H1 (cell line): ENCODE results near the gene CCDC192. TPM values are rescaled to one million over a fixed set of nuclear protein-coding genes. Genes with fewer than 3 reads are reported as not detected.

ENCODE experiments used
- CTCF ChIA-PET: fragments of 300-600 bp; sonication (Branson Sonifier 250); formaldehyde crosslinking; loops from one replicate; lab custom pipeline; 2021; ENCODE audit not compliant: partially characterized antibody; lab: Charles Lee
- POLR2A ChIA-PET: fragments of 300-600 bp; sonication (Branson Sonifier 250); formaldehyde crosslinking; loops from one replicate; lab custom pipeline; 2021; ENCODE audit warnings: inconsistent platforms; ENCODE audit not compliant: partially characterized antibody; lab: Charles Lee
- DNase-seq, 2 experiments: peaks; one replicate each; pipeline versions ENCODE4 v3.0.0 to v3.0.0-alpha.2; 2010 to 2022; ENCODE audit warnings: low spot score in 2 of 2, low read depth in 1 of 2, mixed read lengths in 1 of 2
- FAIRE-seq: peaks from 2 replicates; lab custom pipeline; 2011; peaks lifted over from hg19 to GRCh38; lab: Jason Lieb, UNC
- H2AFZ ChIP-seq: 2 replicates; pipeline ENCODE4 v1.8.1; 2012; ENCODE audit warnings: low read length, inconsistent platforms
- H2AK5ac ChIP-seq: 2 replicates; pipeline ENCODE4 v1.6.1; 2013; ENCODE audit warnings: low read depth, low read length
- H2BK120ac ChIP-seq: replicated peaks from 2 replicates; pipeline ENCODE3; 2013; ENCODE audit warnings: low read depth, low read length, inconsistent platforms
- H2BK12ac ChIP-seq: 2 replicates; pipeline ENCODE4 v1.6.1; 2013; ENCODE audit warnings: low read depth, low read length
- H2BK15ac ChIP-seq: 2 replicates; pipeline ENCODE4 v1.6.1; 2013; ENCODE audit warnings: low read length
- H2BK20ac ChIP-seq: 2 replicates; pipeline ENCODE4 v1.6.1; 2013; ENCODE audit warnings: low read length
- H2BK5ac ChIP-seq: 2 replicates; pipeline ENCODE4 v1.6.1; 2013; ENCODE audit warnings: low read depth, low read length
- H3K14ac ChIP-seq: 2 replicates; pipeline ENCODE4 v1.6.1; 2013; ENCODE audit warnings: inconsistent platforms; ENCODE audit not compliant: insufficient read length
- H3K18ac ChIP-seq: 2 replicates; pipeline ENCODE4 v1.6.1; 2013; ENCODE audit warnings: low read length; ENCODE audit errors: extremely low read depth
- H3K23ac ChIP-seq: 2 replicates; pipeline ENCODE4 v1.6.1; 2013; ENCODE audit warnings: inconsistent platforms; ENCODE audit not compliant: insufficient read length
- H3K23me2 ChIP-seq: 2 replicates; pipeline ENCODE4 v1.6.1; 2013; ENCODE audit warnings: low read depth, low read length
- H3K27ac ChIP-seq: 2 replicates; pipeline ENCODE4 v1.6.1; 2011; ENCODE audit warnings: low read depth, low read length, inconsistent platforms
- H3K27me3 ChIP-seq, 4 experiments: replicated peaks in 1 of 4; 1 replicate in 1 of 4; 2 replicates in 3 of 4; pipeline versions ENCODE4 v1.6.1 to v1.8.1; 2011 to 2013; ENCODE audit warnings: low read length in 3 of 4, mild to moderate bottlenecking in 3 of 4, inconsistent platforms in 2 of 4, mixed read lengths in 2 of 4, moderate library complexity in 1 of 4; ENCODE audit not compliant: control insufficient read depth in 3 of 4, insufficient read depth in 3 of 4; ENCODE audit errors: extremely low read depth in 1 of 4
- H3K36me3 ChIP-seq, 4 experiments: 2 replicates each; pipeline versions ENCODE4 v1.6.1 to v1.8.1; 2011 to 2013; ENCODE audit warnings: mild to moderate bottlenecking in 4 of 4, low read length in 3 of 4, moderate library complexity in 2 of 4, control low read depth in 1 of 4, inconsistent platforms in 1 of 4; ENCODE audit not compliant: insufficient read depth in 4 of 4, control insufficient read depth in 2 of 4
- H3K4ac ChIP-seq: replicated peaks from 2 replicates; pipeline ENCODE3; 2013; ENCODE audit warnings: low read length, low read depth, mixed read lengths, inconsistent platforms; ENCODE audit not compliant: insufficient read length
- H3K4me1 ChIP-seq, 4 experiments: replicated peaks in 1 of 4; 1 replicate in 1 of 4; 2 replicates in 3 of 4; pipeline versions ENCODE4 v1.6.1 to v1.8.1; 2011 to 2013; ENCODE audit warnings: low read length in 3 of 4, inconsistent platforms in 2 of 4, mixed read lengths in 1 of 4; ENCODE audit not compliant: insufficient read depth in 4 of 4, control insufficient read depth in 3 of 4
- H3K4me2 ChIP-seq, 2 experiments: 2 replicates each; pipeline versions ENCODE4 v1.6.1 to v1.8.1; 2011 to 2013; ENCODE audit warnings: low read depth in 2 of 2, low read length in 2 of 2, control low read depth in 1 of 2, inconsistent platforms in 1 of 2, mild to moderate bottlenecking in 1 of 2; ENCODE audit not compliant: insufficient read depth in 1 of 2
- H3K4me3 ChIP-seq, 4 experiments: fragments of 200-600, 300-600 bp in 1 of 4; sonication (generic), shearing (Covaris generic), sonication (Bioruptor Twin) in 1 of 4; 2 replicates each; pipeline versions ENCODE4 v1.5.1 to v1.8.1; 2011 to 2016; ENCODE audit warnings: low read length in 4 of 4, low read depth in 3 of 4, control low read depth in 2 of 4, inconsistent platforms in 2 of 4, mild to moderate bottlenecking in 2 of 4, mixed read lengths in 1 of 4, moderate library complexity in 1 of 4; ENCODE audit not compliant: insufficient read depth in 2 of 4; ENCODE audit errors: extremely low read depth in 1 of 4
- H3K56ac ChIP-seq: replicated peaks from 2 replicates; pipeline ENCODE3; 2013; ENCODE audit warnings: low read depth, mild to moderate bottlenecking, mixed read lengths, low read length, inconsistent platforms; ENCODE audit not compliant: insufficient read length
- H3K79me1 ChIP-seq: 2 replicates; pipeline ENCODE4 v1.6.1; 2013; ENCODE audit warnings: low read depth, low read length, control low read depth
- H3K79me2 ChIP-seq, 2 experiments: 2 replicates each; pipeline versions ENCODE4 v1.6.1 to v1.8.1; 2012 to 2013; ENCODE audit warnings: low read length in 2 of 2, mild to moderate bottlenecking in 2 of 2, inconsistent platforms in 1 of 2; ENCODE audit not compliant: insufficient read depth in 2 of 2, control insufficient read depth in 1 of 2
- H3K9ac ChIP-seq, 4 experiments: replicated peaks in 1 of 4; 1 replicate in 1 of 4; 2 replicates in 3 of 4; pipeline versions ENCODE4 v1.6.1 to v1.8.1; 2011 to 2013; ENCODE audit warnings: low read depth in 3 of 4, low read length in 3 of 4, control low read depth in 2 of 4, mild to moderate bottlenecking in 2 of 4, moderate library complexity in 2 of 4, inconsistent platforms in 1 of 4; ENCODE audit errors: extremely low read depth in 1 of 4
- H3K9me3 ChIP-seq, 2 experiments: 2 replicates each; pipeline versions ENCODE4 v1.6.1 to v1.8.1; 2012 to 2013; ENCODE audit warnings: mild to moderate bottlenecking in 2 of 2, moderate library complexity in 2 of 2, control low read depth in 1 of 2, inconsistent platforms in 1 of 2, low read depth in 1 of 2, low read length in 1 of 2, mixed read lengths in 1 of 2; ENCODE audit not compliant: insufficient read depth in 2 of 2
- H4K20me1 ChIP-seq, 2 experiments: replicated peaks in 1 of 2; 2 replicates each; pipeline versions ENCODE3 to v1.8.1; 2011 to 2013; ENCODE audit warnings: inconsistent platforms in 2 of 2, low read length in 2 of 2, mild to moderate bottlenecking in 1 of 2; ENCODE audit not compliant: insufficient read depth in 2 of 2, control insufficient read depth in 1 of 2
- H4K5ac ChIP-seq: 2 replicates; pipeline ENCODE4 v1.6.1; 2013; ENCODE audit warnings: low read length, low read depth, mixed read lengths, inconsistent platforms; ENCODE audit not compliant: insufficient read length
- H4K8ac ChIP-seq: 2 replicates; pipeline ENCODE4 v1.8.0; 2013; ENCODE audit warnings: mild to moderate bottlenecking, moderate library complexity, low read length, inconsistent platforms; ENCODE audit not compliant: insufficient read depth; ENCODE audit errors: extremely low read depth
- H4K91ac ChIP-seq: replicated peaks from 2 replicates; pipeline ENCODE3; 2013; ENCODE audit warnings: low read length, mixed read lengths, inconsistent platforms; ENCODE audit not compliant: insufficient read length
- FOSL1 ChIP-seq: IDR thresholded peaks from 2 replicates; pipeline ENCODE4 v1.6.1; 2011; ENCODE audit warnings: mild to moderate bottlenecking, low read depth, low read length, moderate library complexity; ENCODE audit not compliant: insufficient read depth
- HDAC2 ChIP-seq, 2 experiments: fragments of 300-600 bp in 1 of 2; sonication (generic) in 1 of 2; IDR thresholded peaks; 2 replicates each; pipeline ENCODE4 v1.6.1; 2011 to 2012; ENCODE audit warnings: low read depth in 2 of 2, low read length in 2 of 2, mild to moderate bottlenecking in 2 of 2, moderate library complexity in 2 of 2, borderline replicate concordance in 1 of 2, inconsistent platforms in 1 of 2
- KDM4A ChIP-seq: IDR thresholded peaks from one replicate; pipeline ENCODE4 v1.7.1; 2012; ENCODE audit warnings: low read depth, mild to moderate bottlenecking, moderate library complexity, low read length, inconsistent platforms; ENCODE audit not compliant: severe bottlenecking
- KDM5A ChIP-seq: fragments of 200-600 bp; IDR thresholded peaks from 2 replicates; pipeline ENCODE4 v1.7.1; 2012; ENCODE audit warnings: mild to moderate bottlenecking, low read length, inconsistent platforms, mixed read lengths
- NANOG ChIP-seq: IDR thresholded peaks from 2 replicates; pipeline ENCODE4 v1.6.1; 2011; ENCODE audit warnings: low read length, low read depth, mild to moderate bottlenecking, inconsistent platforms; ENCODE audit not compliant: insufficient read depth, poor library complexity, severe bottlenecking
- PHF8 ChIP-seq: fragments of 200-600 bp; sonication (generic); conservative IDR thresholded peaks from 2 replicates; pipeline ENCODE4 v1.7.1; 2012; ENCODE audit warnings: low read depth, mild to moderate bottlenecking, inconsistent platforms, low read length, moderate library complexity
- RAD21 ChIP-seq, 2 experiments: IDR thresholded peaks in 1 of 2; conservative IDR thresholded peaks in 1 of 2; 2 replicates each; pipeline ENCODE4 v1.6.1; 2011; ENCODE audit warnings: low read depth in 2 of 2, low read length in 2 of 2, improper control_type of control experiment in 1 of 2, inconsistent platforms in 1 of 2, mild to moderate bottlenecking in 1 of 2, moderate library complexity in 1 of 2
- RBBP5 ChIP-seq: IDR thresholded peaks from 2 replicates; pipeline ENCODE4 v1.7.1; 2012; ENCODE audit warnings: low read depth, mild to moderate bottlenecking, inconsistent platforms, low read length, moderate library complexity, borderline replicate concordance
- SIN3A ChIP-seq, 2 experiments: IDR thresholded peaks in 1 of 2; conservative IDR thresholded peaks in 1 of 2; 2 replicates each; pipeline ENCODE4 v1.6.1; 2011 to 2012; ENCODE audit warnings: low read length in 2 of 2, improper control_type of control experiment in 1 of 2, low read depth in 1 of 2, mild to moderate bottlenecking in 1 of 2
- SRF ChIP-seq: IDR thresholded peaks from 2 replicates; pipeline ENCODE4 v1.6.1; 2011; ENCODE audit warnings: mild to moderate bottlenecking, low read depth, low read length, moderate library complexity
- TAF1 ChIP-seq: IDR thresholded peaks from 2 replicates; pipeline ENCODE4 v1.6.1; 2011; ENCODE audit warnings: mild to moderate bottlenecking, low read depth, low read length
- ZNF274 ChIP-seq: IDR thresholded peaks from 2 replicates; pipeline ENCODE4 v1.7.0; 2012; ENCODE audit warnings: low read length, borderline replicate concordance; ENCODE audit errors: extremely low read depth
- WGBS, 2 experiments: shearing (Covaris generic) in 1 of 2; methylation state at CpG; one replicate each; pipeline versions ENCODE4 v1.1.6 to v1.1.7; 2013 to 2015; ENCODE audit warnings: low lambda C conversion rate in 2 of 2, mixed read lengths in 2 of 2, inconsistent platforms in 1 of 2, low coverage in 1 of 2, missing lambda C conversion rate in 1 of 2; ENCODE audit not compliant: insufficient replicate concordance in 2 of 2, insufficient coverage in 1 of 2, insufficient read length in 1 of 2; ENCODE audit errors: extremely low coverage in 1 of 2, missing lambda C conversion rate in 1 of 2; 5-methylcytosine and 5-hydroxymethylcytosine counted together
- polyA plus RNA-seq, 7 experiments: library from polyadenylated mRNA; depleted of rRNA in 3 of 7; stranded (reverse) in 5 of 7; unstranded in 2 of 7; fragments of >200 nt in 5 of 7; fragments of 200-250 nt in 2 of 7; gene quantifications; 1 replicate in 5 of 7; 2 replicates in 1 of 7; 4 replicates in 1 of 7; pipeline versions ENCODE4 v1.2.1 to v1.2.3, GENCODE V29; 2011 to 2013; ENCODE audit warnings: missing spikeins in 2 of 7, mixed read lengths in 2 of 7
- total RNA-seq: library from RNA; stranded (reverse); fragmentation: NEBNext Ultra II Directional; extraction: Animal tissue kit (Norgen Biotek cat#: 25700); gene quantifications from 2 replicates; pipeline ENCODE4 v1.2.1, GENCODE V29; 2021

Gene CCDC192
- total and polyA plus RNA-seq, 2 of the 8 experiments (the other 6 are each of a cell fraction or from before 2014, with no cell fraction given): 0.61 TPM; not detected in 1

DNA sequence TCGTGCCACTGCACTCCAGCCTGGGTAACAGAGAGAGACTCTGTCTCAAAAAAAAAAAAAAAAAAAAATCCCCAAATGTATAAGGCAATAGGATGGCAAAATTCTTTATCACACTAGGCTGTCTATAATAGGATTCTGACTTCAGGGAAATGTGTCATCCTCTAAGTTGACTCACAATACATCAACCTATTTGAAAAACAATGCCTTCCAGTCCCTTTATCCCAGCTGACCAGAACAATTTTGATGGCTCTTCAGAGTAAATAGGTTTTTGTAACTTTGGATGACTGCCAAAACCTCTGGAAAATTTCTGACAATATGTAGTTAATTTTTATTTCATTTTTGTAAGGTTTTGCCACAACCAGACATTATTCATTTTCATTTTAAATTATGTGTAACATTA, 184.1 kb downstream of the CCDC192 start:
- Histone ChIP-seq H3K79me1 (no peaks in the 10 kb centered on the region), H3K9me3 (no peaks in the 10 kb centered on the region), H3K56ac (no peak overlapping the region), H3K23ac (no peak overlapping the region), H4K8ac (no peak overlapping the region), H3K4me1 (no peaks in the 10 kb centered on the region), H2AK5ac (no peak overlapping the region), H2BK5ac (no peak overlapping the region), H3K4me2 (no peak overlapping the region), H4K5ac (no peak overlapping the region), H2AFZ (no peak overlapping the region), H2BK120ac (no peak overlapping the region)
- CTCF ChIA-PET: interaction anchor here (0.6 to 4.2 kb wide), 4 partner anchors 10 to 205 kb away, joined by 3 to 32 read pairs (median 3); no protein-coding TSS in a partner anchor
- TF ChIP-seq FOSL1 (no peak), KDM5A (no peak), ZNF274 (no peak), SRF (no peak), SIN3A (conservative IDR thresholded peaks at IDR 0.05 in 1 of 2, IDR thresholded peaks at IDR 0.05 in 1 of 2; ENCODE audit: low read depth in 1 of 2, low read length in 2 of 2) (no peak), PHF8 (no peak), RBBP5 (no peak), RAD21 (IDR thresholded peaks at IDR 0.05 in 1 of 2, conservative IDR thresholded peaks at IDR 0.05 in 1 of 2; ENCODE audit: low read depth in 2 of 2, low read length in 2 of 2) (no peak), TAF1 (no peak), HDAC2 (IDR thresholded peaks at IDR 0.05; ENCODE audit: borderline replicate concordance in 1 of 2, low read depth in 2 of 2, low read length in 2 of 2) (no peak), NANOG (no peak), KDM4A (no peak)
- TF ChIP-seq, all 59 proteins: peak for 0
- Histone ChIP-seq H3K4me3 (no peak overlapping the region), H3K9ac (no peak overlapping the region), H3K27me3 (no peaks in the 10 kb centered on the region), H3K79me2 (no peaks in the 10 kb centered on the region), H2BK12ac (no peak overlapping the region), H3K4ac (no peak overlapping the region), H4K20me1 (no peaks in the 10 kb centered on the region), H3K36me3 (no peaks in the 10 kb centered on the region), H3K18ac (no peak overlapping the region), H3K27ac (no peak overlapping the region), H4K91ac (no peak overlapping the region), H3K14ac (no peak overlapping the region), H2BK20ac (no peak overlapping the region), H2BK15ac (no peak overlapping the region), H3K23me2 (no peaks in the 10 kb centered on the region)
- FAIRE-seq (no peak), DNase-seq (no peak)
- POLR2A ChIA-PET: interaction anchor here (0.6 kb wide), 1 partner anchor 106 kb away, joined by 4 read pairs; no protein-coding TSS in a partner anchor
- whole genome bisulfite sequencing, 2 experiments: 100% methylated on average over 1 of the region's 1 CpG; no CpG with 5 or more reads in 1 of the 2 experiments
